Activated T-cell treated with anti-CD3 and anti-CD28 coated beads, Interleukin-2, amount 50 U/mL, for 72 hours (primary cell): ENCODE data around the gene COL6A1. TPM values are rescaled to one million over a fixed set of nuclear protein-coding genes. Genes with fewer than 3 reads are reported as not detected.

ENCODE experiments used
- ATAC-seq, 2 donors: fragments of 150-1000 bp; cut with Tn5 transposase; replicated peaks in 1 of 2; 2 replicates each; pipeline ENCODE4 v1.10.0; 2021; ENCODE audit warnings: moderate library complexity in 2 of 2, mild to moderate bottlenecking in 1 of 2
- DNase-seq, 2 donors: peaks; one replicate each; pipeline ENCODE4 v3.0.0; 2021 to 2022; ENCODE audit warnings: mixed read lengths in 1 of 2
- H3K27ac Mint-ChIP-seq: one replicate; pipeline ENCODE4 v1.8.0; 2022; ENCODE audit warnings: mild to moderate bottlenecking, moderate library complexity, mixed read lengths
- H3K27me3 Mint-ChIP-seq: one replicate; pipeline ENCODE4 v1.8.0; 2022; ENCODE audit warnings: low read depth, mixed read lengths
- H3K36me3 Mint-ChIP-seq, 2 donors: one replicate each; pipeline ENCODE4 v1.8.0; 2022; ENCODE audit warnings: mixed read lengths in 2 of 2, mild to moderate bottlenecking in 1 of 2; ENCODE audit not compliant: insufficient read depth in 2 of 2
- H3K4me1 Mint-ChIP-seq: one replicate; pipeline ENCODE4 v1.8.0; 2022; ENCODE audit warnings: low read depth, mixed read lengths
- H3K4me3 Mint-ChIP-seq, 2 donors: one replicate each; pipeline ENCODE4 v1.8.0; 2022; ENCODE audit warnings: mild to moderate bottlenecking in 2 of 2, mixed read lengths in 2 of 2, moderate library complexity in 2 of 2
- H3K9me3 Mint-ChIP-seq, 2 donors: one replicate each; pipeline ENCODE4 v1.8.0; 2022; ENCODE audit warnings: mixed read lengths in 2 of 2
- total RNA-seq, 2 donors: library from RNA; stranded (reverse); gene quantifications; one replicate each; pipeline ENCODE4 v1.2.3, GENCODE V29; 2022

COL6A1 gene
- total RNA-seq, 2 donors from 2014 or later: 1.7 to 2.8 TPM

DNA sequence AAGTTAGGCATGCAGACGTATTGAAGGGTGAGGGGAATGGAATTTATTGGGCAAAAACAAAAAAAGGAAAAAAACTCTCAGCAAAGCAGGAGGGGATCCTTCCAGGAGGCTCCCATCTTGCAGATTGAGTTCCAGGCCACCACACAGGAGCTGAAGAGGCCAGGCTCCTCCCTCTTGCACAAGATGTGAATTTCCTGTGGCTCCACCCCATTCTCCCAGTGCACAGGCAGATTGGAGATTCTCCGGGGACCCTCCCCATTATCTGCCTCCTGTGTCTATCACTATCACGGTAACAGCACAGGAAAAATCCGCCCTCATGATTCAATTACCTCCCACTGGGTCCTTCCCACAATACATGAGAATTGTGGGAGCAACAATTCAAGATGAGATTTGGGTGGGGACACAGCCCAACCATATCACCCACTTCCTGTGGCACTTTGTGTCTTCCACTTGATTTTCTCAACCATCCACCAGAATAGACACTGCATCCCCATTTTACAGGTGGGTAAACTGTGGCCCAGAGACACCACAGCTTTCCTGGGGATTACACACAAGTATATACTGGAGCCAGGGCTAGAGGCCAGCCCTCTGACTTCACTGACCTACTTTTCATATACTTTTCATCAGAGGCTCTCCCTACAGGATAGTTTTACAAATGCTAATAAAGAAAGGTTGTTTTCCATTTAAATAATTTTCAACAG, 18.9 kb upstream of the COL6A1 start:
- H3K36me3 Mint-ChIP-seq: peaks cover 6 to 11% of the 10 kb centered on the region in 2 donors
- H3K4me3 Mint-ChIP-seq: no peak overlapping the region

DNA sequence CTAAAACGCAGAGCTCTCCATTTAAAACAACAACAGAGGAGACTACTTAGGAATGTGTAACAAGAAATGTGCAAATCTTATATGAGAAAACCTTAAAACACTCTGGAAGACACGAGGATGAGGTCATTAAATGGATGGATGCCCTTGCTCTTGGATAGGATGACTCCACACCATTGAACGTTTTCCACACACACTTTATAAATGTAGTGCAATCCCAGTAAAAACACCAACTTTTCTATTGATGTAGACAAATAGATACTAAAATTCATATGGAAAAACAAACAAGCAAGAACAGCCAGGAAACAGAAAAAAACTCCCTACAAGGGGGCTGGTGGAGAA, 18.4 kb upstream of the COL6A1 start:
- Mint-ChIP-seq H3K9me3 (peaks cover 3 to 4% of the 10 kb centered on the region in 2 donors), H3K27me3 (peaks cover 26% of the 10 kb centered on the region), H3K4me3 (no peak overlapping the region), H3K4me1 (no peaks in the 10 kb centered on the region), H3K36me3 (peaks cover 6 to 11% of the 10 kb centered on the region in 2 donors), H3K27ac (no peak overlapping the region)
- ATAC-seq (no peak), DNase-seq (no peak)

More for the DNA sequence above, 18.9 kb upstream of the COL6A1 start:
- no peak for DNase-seq
- Mint-ChIP-seq H3K4me1 (no peaks in the 10 kb centered on the region), H3K27ac (no peak overlapping the region), H3K27me3 (peaks cover 26% of the 10 kb centered on the region), H3K9me3 (peaks cover 3 to 4% of the 10 kb centered on the region in 2 donors)
- ATAC-seq: no peak

- Mint-ChIP-seq H3K9me3 (peaks cover 3 to 4% of the 10 kb centered on the region in 2 donors), H3K4me1 (no peaks in the 10 kb centered on the region), H3K27me3 (peaks cover 20% of the 10 kb centered on the region), H3K27ac (no peak overlapping the region), H3K36me3 (peaks cover 6 to 11% of the 10 kb centered on the region in 2 donors), H3K4me3 (no peak overlapping the region)
- no peak for ATAC-seq
- DNase-seq: no peak
These were observed 16.9 kb upstream of the COL6A1 start for GRCh38 chr21:45964649-45965048.

DNA sequence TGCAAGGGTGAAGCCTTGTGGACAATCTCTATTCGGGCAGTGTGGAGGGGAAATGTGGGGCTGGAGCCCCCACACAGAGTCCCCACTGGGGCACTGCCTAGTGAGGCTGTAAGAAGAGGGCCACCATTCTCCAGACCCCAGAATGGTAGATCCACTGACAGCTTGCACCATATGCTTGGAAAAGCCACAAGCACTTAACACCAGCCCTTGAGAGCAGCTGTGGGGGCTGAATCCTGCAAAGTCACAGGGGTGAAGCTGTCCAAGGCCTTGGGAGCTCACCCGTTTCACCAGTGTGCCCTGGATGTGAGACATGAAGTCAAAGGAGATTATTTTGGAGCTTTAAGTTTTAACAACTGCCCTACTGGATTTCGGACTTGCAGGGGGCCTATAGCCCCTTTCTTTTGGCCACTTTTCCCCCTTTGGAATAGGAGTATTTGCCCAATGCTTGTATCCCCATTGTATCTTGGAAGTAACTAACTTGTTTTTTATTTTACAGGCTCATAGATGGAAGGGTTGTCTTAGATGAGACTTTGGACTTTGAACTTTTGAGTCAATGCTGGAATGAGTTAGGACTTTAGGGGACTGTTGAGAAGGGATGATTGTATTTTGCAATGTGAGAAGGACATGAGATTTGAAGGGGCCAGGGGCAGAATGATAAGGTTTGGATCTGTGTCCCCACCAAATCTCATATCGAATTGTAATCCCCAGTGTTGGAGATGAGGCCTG, 16.3 kb upstream of the COL6A1 start:
- no peak for ATAC-seq
- H3K4me3 Mint-ChIP-seq: no peak overlapping the region
- peaks cover 3 to 4% of the 10 kb centered on the region in 2 donors for H3K9me3 Mint-ChIP-seq
- no peak overlapping the region for H3K27ac Mint-ChIP-seq
- peaks cover 6 to 11% of the 10 kb centered on the region in 2 donors for H3K36me3 Mint-ChIP-seq
- H3K27me3 Mint-ChIP-seq: peaks cover 20% of the 10 kb centered on the region
- no peak for DNase-seq
- no peaks in the 10 kb centered on the region for H3K4me1 Mint-ChIP-seq

DNA sequence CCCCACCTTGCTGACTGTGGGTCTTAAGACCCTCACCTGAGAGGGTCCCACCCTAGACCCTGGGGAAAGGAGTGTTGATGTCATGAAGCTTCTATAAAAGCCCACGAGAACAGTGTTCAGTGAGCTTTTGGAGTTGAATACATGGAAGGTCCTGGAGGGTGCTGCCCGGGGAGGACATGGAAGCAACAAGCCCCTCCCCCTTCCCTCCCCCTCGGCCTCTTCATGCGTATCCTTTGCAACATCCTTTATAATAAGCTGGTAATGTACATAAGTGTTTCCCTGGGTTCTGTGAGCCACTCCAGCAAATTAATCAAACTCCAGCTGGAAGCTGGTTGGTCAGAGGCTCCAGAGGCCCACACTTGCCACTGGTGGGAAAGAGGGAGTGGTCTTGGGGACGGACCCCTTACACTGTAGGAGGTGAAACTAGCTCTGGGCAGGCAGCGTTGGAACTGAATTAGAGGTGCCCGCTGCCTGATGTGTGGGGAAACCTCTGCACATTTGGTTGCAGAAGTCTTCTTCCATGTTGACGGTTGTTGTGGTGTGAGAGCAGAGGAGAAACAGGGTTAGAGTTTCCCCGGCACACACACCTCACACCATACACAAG, 14.7 kb upstream of the COL6A1 start:
- peaks cover 13% of the 10 kb centered on the region for H3K27me3 Mint-ChIP-seq
- peaks cover 0 to 2% of the 10 kb centered on the region in 2 donors for H3K9me3 Mint-ChIP-seq
- no peak for DNase-seq
- H3K4me1 Mint-ChIP-seq: no peaks in the 10 kb centered on the region
- peaks cover 4 to 7% of the 10 kb centered on the region in 2 donors for H3K36me3 Mint-ChIP-seq
- H3K4me3 Mint-ChIP-seq: no peak overlapping the region
- no peak overlapping the region for H3K27ac Mint-ChIP-seq
- ATAC-seq: no peak

DNA sequence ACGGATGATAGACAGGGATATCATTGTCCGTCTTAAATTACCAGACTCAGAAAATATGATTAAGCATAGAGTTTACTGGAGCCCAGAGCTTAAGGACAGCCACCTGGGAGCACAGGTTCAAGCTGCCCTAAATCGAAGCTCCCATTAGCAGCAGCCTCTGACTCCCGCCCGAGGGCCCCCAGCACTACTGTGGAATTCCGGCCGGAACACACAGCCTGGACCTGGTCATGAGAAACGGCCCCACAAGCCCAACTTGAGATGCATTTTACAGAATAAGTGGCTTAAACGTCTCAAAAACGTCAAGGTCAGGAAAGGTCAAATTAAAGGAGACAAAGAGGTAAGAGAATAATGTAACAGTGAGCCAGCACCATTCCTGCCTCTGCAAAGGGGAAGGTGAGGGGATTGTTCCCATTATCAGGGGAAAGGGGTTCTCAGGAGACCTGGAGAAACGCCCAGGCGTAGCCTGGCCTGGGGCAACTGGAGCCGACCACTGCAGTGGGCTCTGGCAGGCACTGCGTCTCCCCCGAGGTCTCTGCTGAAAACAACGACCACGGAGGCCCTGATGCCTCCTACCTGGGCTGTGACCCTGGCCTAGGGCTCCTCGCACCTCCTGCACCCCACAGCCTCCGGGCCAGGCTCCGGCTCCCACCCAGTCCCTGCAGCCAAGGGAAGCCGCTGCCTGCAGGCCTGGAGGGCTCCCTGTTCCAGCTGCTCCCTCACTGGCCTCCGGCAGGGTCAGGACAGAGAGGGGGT, 11.5 kb upstream of the COL6A1 start:
- Mint-ChIP-seq H3K27me3 (peaks cover 2% of the 10 kb centered on the region), H3K27ac (no peak overlapping the region), H3K4me1 (peaks cover 13% of the 10 kb centered on the region), H3K36me3 (no peaks in the 10 kb centered on the region), H3K4me3 (no peak overlapping the region), H3K9me3 (no peaks in the 10 kb centered on the region)
- ATAC-seq (no peak), DNase-seq (no peak)

- Mint-ChIP-seq H3K36me3 (no peaks in the 10 kb centered on the region), H3K27me3 (peaks cover 10% of the 10 kb centered on the region), H3K27ac (no peak overlapping the region), H3K4me1 (peaks cover 20% of the 10 kb centered on the region), H3K9me3 (no peaks in the 10 kb centered on the region), H3K4me3 (no peak overlapping the region)
- ATAC-seq: peak; percentile 60 to 61
- DNase-seq: peak; percentile 67 to 68
These were observed 10.6 kb upstream of the COL6A1 start for GRCh38 chr21:45970674-45971615.

DNA sequence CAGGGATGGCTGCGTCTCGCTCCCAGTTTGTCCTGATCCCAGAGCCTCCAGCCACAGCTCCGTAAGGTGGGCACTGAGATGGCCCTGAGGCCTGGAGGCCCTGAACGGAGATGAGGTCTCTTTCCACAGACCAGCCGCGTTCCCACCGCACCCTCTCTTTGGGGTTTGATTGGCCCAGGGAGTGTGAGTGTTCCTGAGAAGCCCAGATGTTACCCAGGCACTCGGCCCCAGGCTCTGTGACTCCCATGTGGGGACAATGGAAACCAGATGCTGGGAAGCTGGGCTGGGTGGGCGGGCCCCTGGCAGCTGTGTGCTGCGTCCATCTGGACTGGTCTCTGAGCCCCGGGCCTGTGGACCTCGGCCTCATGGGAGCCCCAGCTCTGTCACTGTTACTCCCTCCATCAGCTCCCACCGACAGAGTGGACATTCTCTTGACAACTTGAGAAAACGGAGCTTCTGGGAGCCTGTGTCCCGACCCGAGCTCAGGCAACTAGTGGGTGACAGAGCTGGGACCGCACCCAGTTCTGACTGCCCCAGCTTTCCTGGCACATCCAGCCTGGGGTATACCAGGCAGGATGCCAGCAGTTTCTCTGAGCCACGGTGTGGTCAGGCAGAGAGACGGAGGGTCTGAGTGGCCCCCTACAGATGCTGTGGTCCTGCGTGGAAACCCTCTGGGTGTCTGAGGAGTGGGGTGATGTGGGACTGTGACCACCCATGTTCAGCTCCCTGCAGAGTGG, 9.8 kb upstream of the COL6A1 start:
- H3K27me3 Mint-ChIP-seq: peaks cover 17% of the 10 kb centered on the region
- ATAC-seq: no peak
- H3K4me3 Mint-ChIP-seq: no peak overlapping the region
- DNase-seq: no peak
- H3K36me3 Mint-ChIP-seq: no peaks in the 10 kb centered on the region
- peaks cover 20% of the 10 kb centered on the region for H3K4me1 Mint-ChIP-seq
- H3K27ac Mint-ChIP-seq: no peak overlapping the region
- H3K9me3 Mint-ChIP-seq: no peaks in the 10 kb centered on the region

DNA sequence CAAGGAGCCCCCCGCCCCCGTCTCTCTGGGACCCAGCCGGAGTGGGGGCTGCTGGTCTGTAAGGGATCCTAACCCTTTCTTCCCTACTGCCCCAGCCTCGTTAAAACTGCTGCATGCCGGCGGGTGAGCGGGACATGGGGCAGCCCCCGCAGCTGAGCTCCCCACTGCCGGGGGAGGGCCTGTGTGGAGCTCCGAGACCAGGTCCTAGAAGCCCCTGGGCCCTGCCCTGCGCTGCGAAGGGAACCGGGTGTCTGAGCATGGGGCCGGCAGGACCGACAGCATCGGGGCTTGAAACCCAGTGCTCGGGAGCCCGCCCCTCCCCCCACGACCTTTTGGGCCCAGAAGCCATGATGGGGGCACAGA, 9.2 kb upstream of the COL6A1 start:
- ATAC-seq (no peak), DNase-seq (no peak)
- Mint-ChIP-seq H3K4me1 (peaks cover 20% of the 10 kb centered on the region), H3K9me3 (no peaks in the 10 kb centered on the region), H3K4me3 (peak overlapping the region in 1 of 2 donors; percentile 94), H3K27me3 (peaks cover 17% of the 10 kb centered on the region), H3K27ac (no peak overlapping the region), H3K36me3 (no peaks in the 10 kb centered on the region)

- no peaks in the 10 kb centered on the region for H3K36me3 Mint-ChIP-seq
- DNase-seq (peak in 1 of 2 donors; percentile 33), ATAC-seq (peak; percentile 26 to 29)
- peak overlapping the region; percentile 94 to 95 for H3K4me3 Mint-ChIP-seq
- peaks cover 20% of the 10 kb centered on the region for H3K4me1 Mint-ChIP-seq
- peaks cover 17% of the 10 kb centered on the region for H3K27me3 Mint-ChIP-seq
- no peaks in the 10 kb centered on the region for H3K9me3 Mint-ChIP-seq
- no peak overlapping the region for H3K27ac Mint-ChIP-seq
These were observed 8.7 kb upstream of the COL6A1 start for GRCh38 chr21:45972716-45973474.

DNA sequence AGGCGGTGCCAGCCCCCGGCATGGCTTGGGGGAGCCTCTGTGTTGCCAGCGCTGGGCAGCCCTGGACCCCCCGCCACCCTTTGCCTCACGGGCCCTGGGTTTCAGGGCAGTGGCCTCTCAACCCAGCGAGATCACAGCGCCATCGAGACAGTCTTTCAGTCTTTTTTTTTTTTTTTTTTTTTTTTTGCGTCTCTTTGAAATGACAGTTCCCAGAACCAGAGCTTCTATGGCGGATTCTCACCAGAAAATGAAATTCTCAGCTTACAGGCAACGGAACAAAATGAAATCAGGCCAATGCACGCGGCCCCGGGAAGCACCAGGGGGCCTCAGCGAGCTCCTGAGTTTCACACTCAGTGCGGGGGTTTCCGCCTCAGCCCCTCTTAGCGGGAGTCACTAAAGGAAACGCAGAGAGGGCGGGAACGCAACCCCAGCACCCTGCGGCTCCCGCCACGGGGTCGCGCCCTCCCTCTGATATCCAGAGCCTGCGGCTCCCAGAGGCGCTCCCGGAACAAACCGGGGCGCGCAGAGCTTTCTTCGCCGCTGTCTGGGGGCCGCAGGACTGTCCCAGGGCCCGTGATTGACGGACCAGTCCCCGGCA, 8.0 kb upstream of the COL6A1 start:
- peak overlapping the region; percentile 94 to 95 for H3K4me3 Mint-ChIP-seq
- peaks cover 17% of the 10 kb centered on the region for H3K27me3 Mint-ChIP-seq
- H3K4me1 Mint-ChIP-seq: peaks cover 26% of the 10 kb centered on the region
- H3K36me3 Mint-ChIP-seq: no peaks in the 10 kb centered on the region
- DNase-seq (peak; percentile 83 to 85), ATAC-seq (peak; percentile 86 to 87)
- no peaks in the 10 kb centered on the region for H3K9me3 Mint-ChIP-seq
- peak overlapping the region; percentile 95 for H3K27ac Mint-ChIP-seq
